BLaER1 (cell line): ENCODE results near the gene TIMM44.

Experiments
- H3K27ac ChIP-seq: shearing (Covaris generic); formaldehyde crosslinking; 2 replicates; pipeline ENCODE4 v1.8.1; 2022
- H3K27me3 ChIP-seq: shearing (Covaris generic); formaldehyde crosslinking; 2 replicates; pipeline ENCODE4 v1.8.1; 2022
- H3K36me3 ChIP-seq: shearing (Covaris generic); formaldehyde crosslinking; 2 replicates; pipeline ENCODE4 v1.8.1; 2022
- H3K4me1 ChIP-seq: shearing (Covaris generic); formaldehyde crosslinking; 2 replicates; pipeline ENCODE4 v1.8.1; 2022
- H3K4me2 ChIP-seq: shearing (Covaris generic); formaldehyde crosslinking; 2 replicates; pipeline ENCODE4 v1.8.1; 2022
- H3K4me3 ChIP-seq: shearing (Covaris generic); formaldehyde crosslinking; 2 replicates; pipeline ENCODE4 v1.8.1; 2022
- H3K9ac ChIP-seq: shearing (Covaris generic); formaldehyde crosslinking; 2 replicates; pipeline ENCODE4 v1.8.1; 2022
- H3K9me3 ChIP-seq: shearing (Covaris generic); formaldehyde crosslinking; 2 replicates; pipeline ENCODE4 v1.8.1; 2022
- H4K20me1 ChIP-seq: shearing (Covaris generic); formaldehyde crosslinking; 2 replicates; pipeline ENCODE4 v1.8.1; 2022
- Cebpa-rat ChIP-seq: shearing (Covaris generic); IDR thresholded peaks from 2 replicates; pipeline ENCODE4 v1.8.1; 2022

The TIMM44 gene

DNA sequence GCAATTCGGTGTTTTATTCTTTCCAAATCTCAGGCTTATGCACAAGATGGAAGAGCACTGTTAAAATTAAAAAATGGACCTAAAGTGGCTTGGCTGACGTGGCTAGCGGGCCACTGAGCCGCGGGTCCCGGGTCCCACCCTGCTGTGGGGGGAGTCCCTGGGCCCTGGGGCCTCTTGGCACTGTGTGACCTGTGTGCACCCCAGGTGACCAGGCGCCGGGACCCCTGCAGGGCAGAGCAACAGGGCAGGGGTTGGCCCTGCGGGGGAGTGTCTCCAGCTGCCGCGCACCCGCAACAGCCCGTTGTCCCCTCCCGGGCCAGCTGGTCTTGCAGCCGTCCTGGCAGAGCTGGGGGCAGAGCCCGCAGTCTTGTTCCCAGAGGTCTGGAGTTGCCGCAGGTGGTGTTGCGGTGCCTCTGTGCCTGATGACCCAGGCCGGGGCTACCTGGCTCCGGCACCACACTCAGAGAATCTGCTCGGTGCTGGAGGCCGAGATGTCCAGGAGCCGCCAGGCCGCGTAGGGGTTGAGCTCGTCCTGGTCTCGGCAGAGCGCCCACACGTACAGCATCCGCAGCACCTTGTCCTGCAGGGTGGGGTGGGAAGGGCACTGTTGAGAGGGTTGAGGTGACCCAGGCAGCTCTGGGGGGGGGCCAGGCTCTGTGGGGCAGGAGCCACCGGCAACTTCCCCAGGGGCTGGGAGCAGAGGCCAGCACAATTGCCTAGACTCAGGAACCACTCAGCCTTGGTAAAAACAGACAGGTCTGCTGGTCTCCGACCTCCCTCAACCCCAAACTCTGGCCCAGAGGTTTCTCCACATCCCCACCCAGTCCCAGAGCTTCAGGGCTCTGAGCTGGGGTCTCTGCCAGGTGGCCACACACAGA, 16.5 kb downstream of the TIMM44 start:
- Histone ChIP-seq H3K27ac (no peak overlapping the region), H3K9me3 (no peaks in the 10 kb centered on the region), H3K4me3 (no peak overlapping the region), H3K27me3 (no peaks in the 10 kb centered on the region), H3K4me2 (peak overlapping the region; percentile 88; the same call in 1 of the 2 replicates), H3K4me1 (peaks cover 58% of the 10 kb centered on the region), H3K9ac (no peak overlapping the region), H4K20me1 (peaks cover 82% of the 10 kb centered on the region), H3K36me3 (peaks cover 43% of the 10 kb centered on the region)
- no peak for TF ChIP-seq Cebpa-rat

GRCh38 chr19:7926021-7926726, 17.3 kb downstream of the TIMM44 start, which contains the start of gene CTXN1:
CTXN1 (minus strand) TSS chr19:7926135; CDS start chr19:7925538, 597 bp downstream.
- Histone ChIP-seq H3K27ac (peak within 1 kb of the TSS; percentile 63; the same call in 1 of the 2 replicates), H4K20me1 (peaks cover 82% of the 10 kb centered on the region), H3K27me3 (no peaks in the 10 kb centered on the region), H3K4me3 (peak within 1 kb of the TSS; percentile 70), H3K4me2 (peak within 1 kb of the TSS; percentile 97), H3K9ac (peak within 1 kb of the TSS; percentile 71), H3K36me3 (peaks cover 40% of the 10 kb centered on the region), H3K9me3 (no peaks in the 10 kb centered on the region), H3K4me1 (peaks cover 59% of the 10 kb centered on the region)
- TF ChIP-seq Cebpa-rat = no peak

DNA sequence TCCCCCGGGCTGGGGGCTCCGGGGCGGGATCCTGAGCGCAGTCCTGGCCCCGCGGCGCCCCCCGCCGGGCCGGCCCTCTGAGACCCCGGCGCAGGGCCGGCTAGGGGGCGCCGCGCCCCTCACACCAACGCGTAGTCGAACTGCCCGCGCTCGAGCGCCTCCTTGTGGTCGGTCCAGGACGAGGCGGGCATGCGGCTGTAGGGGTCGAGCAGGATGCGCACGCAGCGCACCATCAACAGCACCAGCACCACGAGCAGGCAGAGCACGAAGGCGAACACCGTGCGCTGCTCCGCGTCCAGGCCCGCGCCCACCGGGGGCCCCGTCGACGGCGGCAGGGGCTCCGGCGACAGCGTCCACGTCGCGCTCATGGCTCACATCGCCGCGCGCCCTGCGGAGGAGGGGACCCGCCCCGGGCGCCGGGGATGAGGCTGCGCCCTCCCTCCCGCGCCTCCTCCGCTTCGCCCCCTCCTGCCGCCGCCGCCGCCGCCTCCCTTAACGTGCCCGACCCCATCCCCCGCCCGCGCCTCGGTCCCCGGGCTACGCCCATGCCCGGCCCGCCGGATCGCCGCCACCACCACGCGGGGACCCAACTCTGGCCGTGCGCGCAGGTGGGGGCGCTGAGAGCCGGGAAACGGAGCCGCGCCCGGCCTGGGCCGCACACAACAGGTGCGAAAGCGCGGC, 18.2 kb downstream of the TIMM44 start:
- H4K20me1 ChIP-seq = peaks cover 78% of the 10 kb centered on the region
- H3K9me3 ChIP-seq = no peaks in the 10 kb centered on the region
- peaks cover 53% of the 10 kb centered on the region for H3K4me1 ChIP-seq
- no peaks in the 10 kb centered on the region for H3K27me3 ChIP-seq
- peak overlapping the region; percentile 63; the same call in 1 of the 2 replicates for H3K27ac ChIP-seq
- H3K9ac ChIP-seq = peak overlapping the region; percentile 71
- peak overlapping the region; percentile 70 for H3K4me3 ChIP-seq
- H3K4me2 ChIP-seq = peak overlapping the region; percentile 97
- peaks cover 31% of the 10 kb centered on the region for H3K36me3 ChIP-seq
- no peak for TF ChIP-seq Cebpa-rat

GRCh38 chr19:7924651-7925170, 18.8 kb downstream of the TIMM44 start:
- Histone ChIP-seq H3K27ac (no peak overlapping the region), H3K4me1 (peaks cover 51% of the 10 kb centered on the region), H3K4me2 (peak overlapping the region; percentile 97), H3K9me3 (no peaks in the 10 kb centered on the region), H3K9ac (peak overlapping the region; percentile 71; the same call in 1 of the 2 replicates), H3K36me3 (peaks cover 28% of the 10 kb centered on the region), H4K20me1 (peaks cover 75% of the 10 kb centered on the region), H3K27me3 (peaks cover 3% of the 10 kb centered on the region), H3K4me3 (peak overlapping the region; percentile 70)
- no peak for TF ChIP-seq Cebpa-rat

DNA sequence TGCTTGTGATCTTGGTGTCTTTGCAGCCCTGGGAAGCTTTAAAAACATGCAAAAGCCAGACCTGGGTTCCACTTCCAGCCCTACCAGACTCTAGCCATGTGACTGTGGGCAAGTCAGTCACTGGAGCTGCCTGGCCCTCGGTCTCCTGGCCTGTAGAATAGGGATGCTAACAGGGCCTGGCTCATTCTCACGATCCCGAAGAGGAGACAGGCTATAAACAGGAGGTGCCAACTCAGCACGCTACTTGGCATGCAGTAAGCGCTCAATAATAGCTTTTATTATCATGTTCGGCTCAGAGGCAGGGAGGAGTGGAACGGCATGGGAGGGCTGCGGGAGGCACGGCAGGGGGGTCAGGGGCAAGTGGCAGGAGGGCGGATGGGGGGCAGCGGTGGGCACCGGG, 19.2 kb downstream of the TIMM44 start:
- Histone ChIP-seq H3K9me3 (no peaks in the 10 kb centered on the region), H3K9ac (no peak overlapping the region), H4K20me1 (peaks cover 75% of the 10 kb centered on the region), H3K36me3 (peaks cover 28% of the 10 kb centered on the region), H3K4me2 (peak overlapping the region; percentile 97), H3K27ac (no peak overlapping the region), H3K4me1 (peaks cover 51% of the 10 kb centered on the region), H3K27me3 (peaks cover 7% of the 10 kb centered on the region), H3K4me3 (no peak overlapping the region)
- no peak for TF ChIP-seq Cebpa-rat

DNA sequence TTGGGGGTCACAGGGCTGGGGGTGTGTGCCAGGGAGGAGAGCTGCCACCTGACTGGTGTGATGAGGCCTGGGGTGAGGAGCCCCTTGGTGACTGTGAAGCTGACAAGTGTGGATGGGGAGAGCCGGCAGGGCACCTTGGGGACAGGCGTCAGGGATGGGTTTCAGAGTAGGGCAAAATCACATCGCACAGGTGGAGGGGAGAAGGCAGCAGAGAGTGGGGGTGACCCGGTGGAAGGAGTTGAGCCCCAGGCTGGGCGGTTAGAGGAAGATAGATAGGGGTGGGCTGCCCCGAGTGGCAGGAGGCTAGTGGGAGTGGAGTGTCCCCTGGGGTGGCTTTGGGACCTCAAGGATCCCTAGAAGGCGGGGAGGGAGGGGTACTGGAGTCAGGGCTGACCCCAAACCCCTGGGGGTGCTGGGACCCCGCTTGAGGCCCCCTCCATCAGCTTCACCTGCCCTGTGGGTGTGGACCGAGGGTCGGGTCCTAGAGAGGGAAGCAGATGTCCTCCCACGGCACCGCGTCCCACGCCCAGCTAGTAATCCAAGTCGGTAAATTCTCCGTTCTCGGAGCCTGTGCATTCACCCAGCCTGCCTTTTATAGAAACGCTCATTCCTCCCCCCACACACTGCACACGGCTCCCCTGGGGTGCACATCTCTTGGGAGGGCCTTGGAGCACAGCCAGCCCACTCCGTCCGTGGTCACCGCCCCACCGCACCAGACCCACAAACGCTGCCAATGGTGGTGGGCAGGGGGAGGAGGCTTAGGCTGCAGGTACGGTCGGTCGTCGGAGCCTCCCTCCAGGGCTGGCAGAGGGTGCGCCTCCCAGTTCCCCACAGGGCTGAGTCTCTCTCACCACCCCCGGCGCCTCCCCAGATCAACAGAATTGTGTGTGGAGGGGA, 19.9 kb downstream of the TIMM44 start:
- Histone ChIP-seq H3K36me3 (peaks cover 25% of the 10 kb centered on the region), H3K27ac (no peak overlapping the region), H3K9ac (0 out of 2 replicates have a peak overlapping the region, but pooled peaks have one; percentile 29), H4K20me1 (peaks cover 75% of the 10 kb centered on the region), H3K4me3 (no peak overlapping the region), H3K9me3 (no peaks in the 10 kb centered on the region), H3K27me3 (peaks cover 14% of the 10 kb centered on the region), H3K4me2 (peak overlapping the region; percentile 97), H3K4me1 (peaks cover 54% of the 10 kb centered on the region)
- no peak for TF ChIP-seq Cebpa-rat

DNA sequence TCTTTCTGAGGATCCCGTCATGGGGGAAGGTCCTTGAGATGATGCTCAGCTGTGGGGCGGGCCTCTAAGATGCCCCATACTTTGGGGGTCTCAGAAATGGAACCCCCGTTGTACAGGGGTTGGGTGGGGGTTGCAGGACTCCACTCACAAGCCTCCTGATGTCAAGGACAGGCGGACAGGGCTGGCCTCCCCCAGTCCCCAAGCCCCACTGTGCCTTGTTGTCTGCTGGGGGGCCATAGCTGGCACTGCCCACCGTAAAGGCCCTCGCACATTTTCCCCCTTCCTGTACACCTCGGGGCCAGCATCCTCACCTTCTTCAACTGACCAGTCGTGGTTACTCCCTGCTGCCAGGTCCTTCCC, 20.6 kb downstream of the TIMM44 start:
- Histone ChIP-seq H3K4me1 (peaks cover 58% of the 10 kb centered on the region), H3K4me3 (no peak overlapping the region), H3K4me2 (no peak overlapping the region; the same call in 1 of the 2 replicates), H3K36me3 (peaks cover 25% of the 10 kb centered on the region), H3K9me3 (no peaks in the 10 kb centered on the region), H3K27ac (no peak overlapping the region), H3K9ac (no peak overlapping the region), H4K20me1 (peaks cover 75% of the 10 kb centered on the region), H3K27me3 (peaks cover 22% of the 10 kb centered on the region)
- TF ChIP-seq Cebpa-rat = no peak

- Histone ChIP-seq H3K36me3 (peaks cover 25% of the 10 kb centered on the region), H3K27me3 (peaks cover 28% of the 10 kb centered on the region), H3K9ac (0 out of 2 replicates have a peak overlapping the region, but pooled peaks have one; percentile 72), H3K27ac (no peak overlapping the region), H3K4me2 (peak overlapping the region; percentile 99; the same call in 1 of the 2 replicates), H3K4me3 (no peak overlapping the region), H4K20me1 (peaks cover 75% of the 10 kb centered on the region), H3K9me3 (no peaks in the 10 kb centered on the region), H3K4me1 (peaks cover 65% of the 10 kb centered on the region)
- no peak for TF ChIP-seq Cebpa-rat
These were observed 21.3 kb downstream of the TIMM44 start for GRCh38 chr19:7921967-7922835.
